NT2/D1 (cell line): Measurements from ENCODE around the gene AMH.
"Not testable (repeated sequence)": the region's sequence is repeated elsewhere in the genome, so short reads cannot be mapped to it uniquely, and the experiment has no call there.

Experiments
- SUZ12 ChIP-seq: IDR thresholded peaks from 2 replicates; pipeline ENCODE4 v1.6.1; 2011; ENCODE audit not compliant: insufficient read length, insufficient read depth; ENCODE audit errors: extremely low read depth
- YY1 ChIP-seq: IDR thresholded peaks from 2 replicates; pipeline ENCODE4 v1.6.1; 2011; ENCODE audit not compliant: insufficient read length, insufficient read depth
- ZNF274 ChIP-seq: IDR thresholded peaks from 2 replicates; pipeline ENCODE4 v1.6.1; 2011; ENCODE audit warnings: mild to moderate bottlenecking, low read depth, low read length

DNA sequence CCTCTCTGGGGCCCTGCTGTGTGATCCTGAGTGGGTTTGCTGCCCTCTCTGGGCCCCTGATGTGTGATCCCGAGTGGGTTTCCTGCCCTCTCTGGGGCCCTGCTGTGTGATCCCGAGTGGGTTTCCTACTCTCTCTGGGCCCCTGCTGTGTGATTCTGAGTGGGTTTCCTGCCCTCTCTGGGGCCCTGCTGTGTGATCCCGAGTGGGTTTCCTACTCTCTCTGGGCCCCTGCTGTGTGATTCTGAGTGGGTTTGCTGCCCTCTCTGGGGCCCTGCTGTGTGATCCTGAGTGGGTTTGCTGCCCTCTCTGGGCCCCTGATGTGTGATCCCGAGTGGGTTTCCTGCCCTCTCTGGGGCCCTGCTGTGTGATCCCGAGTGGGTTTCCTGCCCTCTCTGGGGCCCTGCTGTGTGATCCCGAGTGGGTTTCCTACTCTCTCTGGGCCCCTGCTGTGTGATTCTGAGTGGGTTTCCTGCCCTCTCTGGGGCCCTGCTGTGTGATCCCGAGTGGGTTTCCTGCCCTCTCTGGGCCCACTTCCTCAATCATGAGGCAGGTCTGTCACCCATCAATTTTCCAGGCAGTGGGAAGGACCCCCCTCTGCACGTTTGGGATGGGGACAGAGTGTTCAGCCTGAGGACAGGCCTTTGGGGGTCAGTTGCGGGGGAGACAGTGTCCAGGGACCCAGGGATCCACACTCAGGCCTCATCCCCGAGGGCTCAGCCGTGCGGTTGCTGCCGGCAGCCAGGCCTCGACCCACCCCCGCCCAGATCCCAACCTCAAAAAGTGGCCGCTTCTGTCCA, 32.3 kb downstream of the AMH start:
- not testable (repeated sequence) for TF ChIP-seq ZNF274, SUZ12, YY1
